Vagina (tissue), 2 donors: ENCODE measurements around the gene MAPRE3.

Experiments
- CTCF ChIP-seq, 3 experiments: fragments of 450-650 bp in 2 of 3; fragments of 200-600 bp in 1 of 3; sonication (generic) in 1 of 3; IDR thresholded peaks; one replicate each; pipeline ENCODE4 v1.5.1; 2017 to 2019; ENCODE audit warnings: antibody characterized with exemption in 3 of 3, mild to moderate bottlenecking in 2 of 3, moderate library complexity in 2 of 3
- POLR2A ChIP-seq, 2 donors: fragments of 450-650 bp; IDR thresholded peaks; one replicate each; pipeline ENCODE4 v1.6.1; 2017; ENCODE audit warnings: antibody characterized with exemption in 2 of 2, mild to moderate bottlenecking in 2 of 2, moderate library complexity in 2 of 2
- POLR2AphosphoS5 ChIP-seq, 2 donors: sonication (generic); formaldehyde crosslinking; IDR thresholded peaks; one replicate each; pipeline ENCODE4 v1.9.0; 2017; ENCODE audit warnings: antibody characterized with exemption in 2 of 2, mild to moderate bottlenecking in 2 of 2, low read depth in 1 of 2; ENCODE audit not compliant: insufficient read depth in 1 of 2

- TF ChIP-seq CTCF (IDR thresholded peaks at IDR 0.05) (no peak), POLR2AphosphoS5 (IDR thresholded peaks at IDR 0.05; ENCODE audit: insufficient read depth in 1 of 2, low read depth in 1 of 2) (no peak), POLR2A (IDR thresholded peaks at IDR 0.05) (no peak)
These were observed 55.7 kb downstream of the MAPRE3 start for GRCh38 chr2:27025861-27026851.
